ENCODE results near the gene PTGES2. TPM values are rescaled to one million over a fixed set of nuclear protein-coding genes. Genes with fewer than 3 reads are reported as not detected.

PTGES2 gene
- total and polyA plus RNA-seq, 2 of the 13 experiments (the other 11 are each of a cell fraction or from before 2014, with no cell fraction given) = 63.7 to 79.8 TPM

- TF ChIP-seq YY1 (IDR thresholded peaks at IDR 0.05; ENCODE audit: insufficient read depth, insufficient replicate concordance, low read depth, low read length) (peak; percentile 42), ZNF326 (CRISPR knock-in tag; IDR thresholded peaks at IDR 0.05; ENCODE audit: borderline replicate concordance) (no peak; the same call in 1 of the 2 replicates), ZNF710 (CRISPR knock-in tag; IDR thresholded peaks at IDR 0.05; ENCODE audit: borderline replicate concordance) (peak; percentile 72; the same call in 1 of the 2 replicates), TEF (CRISPR knock-in tag; IDR thresholded peaks at IDR 0.05) (no peak), ZNF609 (CRISPR knock-in tag; IDR thresholded peaks at IDR 0.05; ENCODE audit: borderline replicate concordance) (no peak), ZFYVE20 (CRISPR knock-in tag; IDR thresholded peaks at IDR 0.05; ENCODE audit: borderline replicate concordance, low read depth) (no peak), MNT (IDR thresholded peaks at IDR 0.05) (peak; percentile 85), KLF11 (CRISPR knock-in tag; IDR thresholded peaks at IDR 0.05) (peak; percentile 95), MLXIP (CRISPR knock-in tag; IDR thresholded peaks at IDR 0.05; ENCODE audit: borderline replicate concordance) (no peak), CENPX (CRISPR knock-in tag; IDR thresholded peaks at IDR 0.05) (no peak), FOXA3 (CRISPR knock-in tag; IDR thresholded peaks at IDR 0.05) (peak; percentile 6; the same call in 1 of the 2 replicates), ARNTL (CRISPR knock-in tag; IDR thresholded peaks at IDR 0.05) (peak; percentile 69), BCL6 (CRISPR knock-in tag; IDR thresholded peaks at IDR 0.05) (0 out of 2 replicates have a peak, but pooled peaks have one; percentile 23)
- TF ChIP-seq, protein P1, sequence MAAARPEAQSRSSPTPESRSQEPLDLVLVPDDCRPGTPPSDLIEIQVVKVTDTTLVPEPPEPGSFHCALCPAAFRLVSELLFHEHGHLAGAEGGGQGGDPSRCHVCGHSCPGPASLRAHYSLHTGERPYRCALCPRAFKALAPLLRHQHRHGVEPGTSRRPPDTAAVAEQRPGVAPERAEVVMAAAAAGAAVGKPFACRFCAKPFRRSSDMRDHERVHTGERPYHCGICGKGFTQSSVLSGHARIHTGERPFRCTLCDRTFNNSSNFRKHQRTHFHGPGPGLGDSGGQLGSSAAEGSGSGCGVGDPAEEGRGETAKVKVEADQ (CRISPR knock-in tag; IDR thresholded peaks at IDR 0.05; ENCODE audit: borderline replicate concordance) = peak; percentile 15; the same call in 1 of the 2 replicates
Observed at GRCh38 chr9:128127990-128128835, 684 bp upstream of the PTGES2 start (continued).
